ENCODE data around the gene SND1. TPM values are rescaled to one million over a fixed set of nuclear protein-coding genes. Genes with fewer than 3 reads are reported as not detected.

Gene SND1
- total and polyA plus RNA-seq, 2 donors (not counting 1 experiment from before 2014, with no cell fraction given) = 44.4 to 165 TPM

DNA sequence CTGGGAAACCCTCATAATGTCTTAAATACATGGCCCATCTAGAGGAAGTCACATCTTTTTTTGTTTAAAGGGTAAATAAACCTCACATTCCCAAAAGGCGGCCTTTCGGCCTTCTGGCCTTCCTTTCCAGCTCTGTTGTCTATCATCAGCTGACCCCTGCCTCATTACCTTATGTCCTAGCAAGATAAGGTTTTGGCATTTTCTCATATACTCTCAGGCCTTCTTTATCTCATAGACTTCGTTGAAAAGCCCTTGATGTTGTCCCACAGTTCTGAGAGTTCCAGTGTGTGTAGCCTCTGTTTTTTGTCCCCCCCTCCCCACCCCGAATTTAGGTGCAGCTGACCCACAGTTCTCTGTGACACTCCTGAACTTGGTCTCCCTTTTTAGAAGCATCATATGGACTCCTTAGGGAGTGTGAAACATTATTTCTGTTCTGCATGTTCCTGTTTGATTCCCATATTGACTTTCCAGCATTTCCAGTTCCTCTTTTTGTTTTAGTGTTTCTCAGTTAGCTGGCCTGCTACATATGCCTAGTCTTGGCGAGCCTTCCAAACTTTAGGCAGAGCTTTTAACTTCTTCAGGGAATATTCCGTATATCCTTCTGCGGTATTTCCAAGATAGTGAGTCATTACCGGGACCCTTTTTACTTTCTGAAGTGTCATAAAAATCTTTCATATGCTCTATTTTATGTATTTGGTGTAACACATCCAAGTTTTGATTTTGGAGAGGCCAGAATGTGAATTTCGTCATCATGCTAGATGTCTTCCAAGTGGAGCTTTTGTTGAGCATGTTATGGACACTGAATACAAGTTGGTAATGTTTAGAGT lies 240.7 kb downstream of the SND1 start:
- peaks cover 5% of the 10 kb centered on the region for H3K4me1 Mint-ChIP-seq
- peaks cover 0 to under 1% of the 10 kb centered on the region in 2 donors for H3K4me1 ChIP-seq (ENCODE audit: control insufficient read depth in 2 of 2, insufficient read depth in 2 of 2, low read length in 2 of 2)
- no peak overlapping the region for H3K27ac ChIP-seq (ENCODE audit: low read length in 2 of 2)
- H3K27me3 ChIP-seq (replicated peaks in 1 of 4; ENCODE audit: control extremely low read depth in 1 of 4, control insufficient read depth in 3 of 4, insufficient read depth in 4 of 4, low read length in 3 of 4) = no peaks in the 10 kb centered on the region
- H3K4me3 Mint-ChIP-seq = no peak overlapping the region
- no peak overlapping the region for H3K4me3 ChIP-seq (ENCODE audit: control extremely low read depth in 1 of 5, extremely low read depth in 1 of 5, insufficient read depth in 1 of 5, low read depth in 2 of 5, low read length in 4 of 5)
- H3K9me3 ChIP-seq (ENCODE audit: control extremely low read depth in 1 of 3, control insufficient read depth in 2 of 3, insufficient read depth in 1 of 3, low read length in 2 of 3) = no peaks in the 10 kb centered on the region
- POLR2A ChIA-PET = no interaction called here
- H2AFZ ChIP-seq (ENCODE audit: insufficient read depth, low read depth, low read length, poor library complexity, severe bottlenecking) = no peak overlapping the region
- no peaks in the 10 kb centered on the region for H4K20me1 ChIP-seq (ENCODE audit: control insufficient read depth, insufficient read depth, low read length, poor library complexity, severe bottlenecking)
- no peak overlapping the region for H3K27ac Mint-ChIP-seq
- H3K9me3 Mint-ChIP-seq (ENCODE audit: insufficient read depth) = no peaks in the 10 kb centered on the region
- CTCF ChIA-PET = no interaction called here
- intact Hi-C loops (cut with micrococcal nuclease) = no loop called here
- H3K36me3 ChIP-seq (replicated peaks in 1 of 2; ENCODE audit: control extremely low read depth in 1 of 2, control insufficient read depth in 1 of 2, extremely low read depth in 1 of 2, insufficient read depth in 2 of 2, low read length in 1 of 2) = peaks cover 0 to 31% of the 10 kb centered on the region in 2 experiments
- no peak for ATAC-seq (ENCODE audit: low read depth)
- 100% methylated on average over 4 of the region's 9 CpGs for WGBS (ENCODE audit: insufficient coverage)
- H3K79me2 ChIP-seq (ENCODE audit: control insufficient read depth, insufficient read depth, low read length) = peaks cover 9% of the 10 kb centered on the region
- no peak overlapping the region for H3K4me2 ChIP-seq (replicated peaks; ENCODE audit: low read depth, low read length, poor library complexity, severe bottlenecking)
- no peak overlapping the region for H3K9ac ChIP-seq (ENCODE audit: low read length)
- TF ChIP-seq, protein P1, sequence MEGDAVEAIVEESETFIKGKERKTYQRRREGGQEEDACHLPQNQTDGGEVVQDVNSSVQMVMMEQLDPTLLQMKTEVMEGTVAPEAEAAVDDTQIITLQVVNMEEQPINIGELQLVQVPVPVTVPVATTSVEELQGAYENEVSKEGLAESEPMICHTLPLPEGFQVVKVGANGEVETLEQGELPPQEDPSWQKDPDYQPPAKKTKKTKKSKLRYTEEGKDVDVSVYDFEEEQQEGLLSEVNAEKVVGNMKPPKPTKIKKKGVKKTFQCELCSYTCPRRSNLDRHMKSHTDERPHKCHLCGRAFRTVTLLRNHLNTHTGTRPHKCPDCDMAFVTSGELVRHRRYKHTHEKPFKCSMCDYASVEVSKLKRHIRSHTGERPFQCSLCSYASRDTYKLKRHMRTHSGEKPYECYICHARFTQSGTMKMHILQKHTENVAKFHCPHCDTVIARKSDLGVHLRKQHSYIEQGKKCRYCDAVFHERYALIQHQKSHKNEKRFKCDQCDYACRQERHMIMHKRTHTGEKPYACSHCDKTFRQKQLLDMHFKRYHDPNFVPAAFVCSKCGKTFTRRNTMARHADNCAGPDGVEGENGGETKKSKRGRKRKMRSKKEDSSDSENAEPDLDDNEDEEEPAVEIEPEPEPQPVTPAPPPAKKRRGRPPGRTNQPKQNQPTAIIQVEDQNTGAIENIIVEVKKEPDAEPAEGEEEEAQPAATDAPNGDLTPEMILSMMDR (IDR thresholded peaks at IDR 0.05) = no peak
- TF ChIP-seq EZH2 (IDR thresholded peaks at IDR 0.05; ENCODE audit: borderline replicate concordance, insufficient read depth, low read depth, low read length, poor library complexity, severe bottlenecking) = no peak
- DNase-seq = no peak
- no peaks in the 10 kb centered on the region for H3K27me3 Mint-ChIP-seq

DNA sequence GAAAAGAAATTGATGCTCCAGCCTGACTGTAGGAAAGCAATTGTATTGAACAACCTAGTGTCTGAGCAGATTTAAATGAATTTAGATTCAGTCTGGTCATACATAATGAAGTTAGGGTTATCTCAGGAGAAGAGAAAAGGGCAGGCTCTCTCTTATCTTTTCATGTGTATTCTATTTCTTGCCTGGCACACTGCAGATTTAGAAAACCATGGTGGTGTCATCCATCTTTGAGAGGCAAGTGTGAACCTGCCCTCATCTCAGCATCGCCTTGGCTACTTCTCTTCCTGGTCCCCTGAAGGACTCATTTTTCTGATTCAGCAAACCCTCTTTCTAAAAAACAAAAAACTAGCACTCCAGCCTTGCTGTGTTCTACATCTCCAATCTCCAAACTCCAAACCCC lies 241.6 kb downstream of the SND1 start:
- H3K4me3 Mint-ChIP-seq = no peak overlapping the region
- POLR2A ChIA-PET = no interaction called here
- peaks cover 9% of the 10 kb centered on the region for H3K79me2 ChIP-seq (ENCODE audit: control insufficient read depth, insufficient read depth, low read length)

More for the DNA sequence above, 241.6 kb downstream of the SND1 start:
- 100% methylated on average over 1 of the region's 1 CpG for WGBS (ENCODE audit: insufficient coverage)
- intact Hi-C loops (cut with micrococcal nuclease) = no loop called here
- no peak for DNase-seq
- Histone ChIP-seq H3K27me3 (replicated peaks in 1 of 4; ENCODE audit: control extremely low read depth in 1 of 4, control insufficient read depth in 3 of 4, insufficient read depth in 4 of 4, low read length in 3 of 4) (no peaks in the 10 kb centered on the region), H3K36me3 (replicated peaks in 1 of 2; ENCODE audit: control extremely low read depth in 1 of 2, control insufficient read depth in 1 of 2, extremely low read depth in 1 of 2, insufficient read depth in 2 of 2, low read length in 1 of 2) (peaks cover 0 to 27% of the 10 kb centered on the region in 2 experiments), H3K9me3 (ENCODE audit: control extremely low read depth in 1 of 3, control insufficient read depth in 2 of 3, insufficient read depth in 1 of 3, low read length in 2 of 3) (no peaks in the 10 kb centered on the region), H3K4me2 (replicated peaks; ENCODE audit: low read depth, low read length, poor library complexity, severe bottlenecking) (no peak overlapping the region), H3K4me1 (ENCODE audit: control insufficient read depth in 2 of 2, insufficient read depth in 2 of 2, low read length in 2 of 2) (peaks cover 6 to 7% of the 10 kb centered on the region in 2 donors), H3K9ac (ENCODE audit: low read length) (no peak overlapping the region), H3K4me3 (ENCODE audit: control extremely low read depth in 1 of 5, extremely low read depth in 1 of 5, insufficient read depth in 1 of 5, low read depth in 2 of 5, low read length in 4 of 5) (no peak overlapping the region), H3K27ac (ENCODE audit: low read length in 2 of 2) (no peak overlapping the region), H2AFZ (ENCODE audit: insufficient read depth, low read depth, low read length, poor library complexity, severe bottlenecking) (no peak overlapping the region), H4K20me1 (ENCODE audit: control insufficient read depth, insufficient read depth, low read length, poor library complexity, severe bottlenecking) (no peaks in the 10 kb centered on the region)
- CTCF ChIA-PET = no interaction called here
- H3K27ac Mint-ChIP-seq = no peak overlapping the region
- ATAC-seq (ENCODE audit: low read depth) = no peak
- no peak for TF ChIP-seq EZH2 (IDR thresholded peaks at IDR 0.05; ENCODE audit: borderline replicate concordance, insufficient read depth, low read depth, low read length, poor library complexity, severe bottlenecking)
- TF ChIP-seq, protein P1 (IDR thresholded peaks at IDR 0.05) = no peak
- H3K4me1 Mint-ChIP-seq = peaks cover 5% of the 10 kb centered on the region
- no peaks in the 10 kb centered on the region for H3K27me3 Mint-ChIP-seq
- H3K9me3 Mint-ChIP-seq (ENCODE audit: insufficient read depth) = no peaks in the 10 kb centered on the region

Data from B cell (primary cell).